GM20431 (cell line): ENCODE measurements around the gene SLC39A3.

ENCODE experiments used
- in situ Hi-C: fragments of 300-500 bp; cut with MseI, MboI; formaldehyde crosslinking; loops from one replicate; pipeline ENCODE4 v1.15.0; 2020; ENCODE audit warnings: low sequenced_read_pairs; ENCODE audit not compliant: unreplicated experiment

SLC39A3 gene

DNA sequence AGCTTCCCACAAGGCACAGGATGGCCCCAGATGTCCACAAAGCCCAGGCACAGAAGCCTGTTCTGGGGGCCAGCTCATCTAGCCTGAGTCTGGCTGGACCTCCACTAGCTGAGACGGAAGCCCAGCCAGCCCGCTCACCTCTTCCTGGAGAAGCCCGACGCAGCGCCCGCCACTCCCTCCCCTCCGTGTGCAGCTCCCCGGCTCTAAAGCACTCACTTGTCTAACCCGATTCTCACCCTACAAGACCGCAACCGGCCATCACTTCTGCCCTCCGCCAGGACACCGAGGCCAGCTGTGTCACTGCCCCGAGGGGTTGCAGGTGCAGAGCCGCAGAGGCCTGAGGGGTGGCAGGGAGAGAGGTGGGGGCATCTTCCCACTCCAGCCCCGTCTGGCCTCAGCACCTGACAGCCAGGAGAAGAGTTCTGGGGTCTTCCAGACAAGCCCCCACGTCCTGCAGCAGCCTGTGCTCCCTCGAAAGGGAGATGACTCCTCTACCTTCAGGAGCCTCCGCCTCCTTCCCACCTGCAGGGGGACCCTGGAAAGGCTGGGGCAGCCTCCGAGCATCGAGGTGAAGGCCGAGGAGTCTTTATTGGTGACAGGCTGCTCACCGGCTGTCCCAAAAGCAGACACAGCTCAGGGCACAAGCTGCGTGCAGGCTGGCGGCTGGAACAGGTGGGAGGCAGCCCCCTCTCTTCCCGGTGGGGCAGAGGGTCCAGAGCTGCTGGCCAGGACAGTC is 12.7 kb downstream of the SLC39A3 start:
- in situ Hi-C loops: no loop called here

DNA sequence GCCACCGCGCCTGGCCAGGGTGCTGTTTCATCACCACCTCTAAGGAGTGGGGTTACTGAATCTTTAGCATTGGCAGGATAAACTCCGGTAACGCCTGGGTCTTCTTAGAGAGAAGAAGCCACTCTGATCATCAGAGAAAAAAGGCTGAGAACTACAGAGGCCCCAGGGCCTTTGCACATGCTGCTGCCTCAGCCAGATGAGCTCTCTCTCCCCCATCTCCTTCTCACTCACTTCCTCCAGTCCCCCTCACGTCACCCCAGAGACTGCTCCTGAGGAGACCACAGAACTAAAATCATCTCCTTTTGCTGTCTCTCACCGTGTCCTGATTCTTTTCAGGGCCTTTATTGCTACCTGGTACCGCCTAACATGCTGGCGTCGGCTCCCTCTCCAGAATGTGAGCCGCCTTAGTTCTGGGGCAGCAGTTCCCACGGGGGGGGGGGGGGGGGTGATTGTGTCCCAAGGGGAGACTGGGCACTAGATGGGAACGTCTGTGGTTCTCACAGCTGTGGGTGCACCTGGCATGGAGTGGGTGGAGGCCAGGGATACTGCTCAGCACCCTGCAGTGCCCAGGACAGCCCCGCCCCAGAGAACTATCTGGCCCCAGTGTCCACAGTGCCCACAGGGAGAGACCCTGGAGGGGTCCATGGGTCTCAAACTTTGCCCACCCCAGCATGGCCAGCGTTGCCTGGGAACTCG is 13.5 kb downstream of the SLC39A3 start:
- in situ Hi-C loops: no loop called here

- in situ Hi-C loops: no loop called here
These were observed 15.7 kb downstream of the SLC39A3 start for GRCh38 chr19:2724148-2724557.

DNA sequence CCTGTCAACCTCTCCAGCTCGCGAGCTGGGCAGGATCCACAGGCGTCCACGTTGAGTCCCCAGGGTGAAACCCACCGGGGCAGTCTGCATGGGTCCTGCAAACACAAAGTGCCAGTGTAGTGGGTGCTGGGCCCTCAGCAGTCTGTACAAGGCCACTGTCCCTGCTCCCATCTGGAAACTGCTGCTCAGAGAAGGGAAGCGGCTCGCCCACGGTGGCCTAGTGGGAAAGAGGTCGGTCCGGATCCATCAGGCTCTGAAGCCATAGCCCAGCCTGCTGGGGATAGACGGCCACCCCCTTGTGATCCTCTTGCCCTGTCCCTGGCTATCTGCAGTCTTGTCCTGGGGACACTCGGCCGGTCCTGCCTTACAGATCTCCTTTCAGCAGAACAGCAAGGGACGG is 16.1 kb downstream of the SLC39A3 start:
- in situ Hi-C loops: no loop called here

DNA sequence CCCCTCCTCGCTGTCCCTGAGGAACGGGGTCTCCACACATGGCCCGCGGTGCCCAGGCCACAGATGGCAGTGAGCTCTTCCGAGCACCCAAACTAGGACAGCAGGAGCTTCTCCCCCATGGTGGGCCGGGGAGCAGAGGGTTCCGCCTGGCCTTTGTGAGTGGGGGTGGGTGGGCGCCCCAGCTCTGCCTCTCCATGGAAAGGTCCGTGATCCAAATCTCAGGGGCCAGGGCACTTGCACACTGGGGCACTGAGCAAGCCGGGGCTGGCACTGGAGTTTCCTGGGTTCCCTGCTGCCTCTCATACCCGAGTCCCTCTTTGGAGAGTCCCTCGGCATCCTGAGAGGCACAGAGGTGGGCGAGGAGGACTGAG is 16.5 kb downstream of the SLC39A3 start:
- in situ Hi-C loops: no loop called here

DNA sequence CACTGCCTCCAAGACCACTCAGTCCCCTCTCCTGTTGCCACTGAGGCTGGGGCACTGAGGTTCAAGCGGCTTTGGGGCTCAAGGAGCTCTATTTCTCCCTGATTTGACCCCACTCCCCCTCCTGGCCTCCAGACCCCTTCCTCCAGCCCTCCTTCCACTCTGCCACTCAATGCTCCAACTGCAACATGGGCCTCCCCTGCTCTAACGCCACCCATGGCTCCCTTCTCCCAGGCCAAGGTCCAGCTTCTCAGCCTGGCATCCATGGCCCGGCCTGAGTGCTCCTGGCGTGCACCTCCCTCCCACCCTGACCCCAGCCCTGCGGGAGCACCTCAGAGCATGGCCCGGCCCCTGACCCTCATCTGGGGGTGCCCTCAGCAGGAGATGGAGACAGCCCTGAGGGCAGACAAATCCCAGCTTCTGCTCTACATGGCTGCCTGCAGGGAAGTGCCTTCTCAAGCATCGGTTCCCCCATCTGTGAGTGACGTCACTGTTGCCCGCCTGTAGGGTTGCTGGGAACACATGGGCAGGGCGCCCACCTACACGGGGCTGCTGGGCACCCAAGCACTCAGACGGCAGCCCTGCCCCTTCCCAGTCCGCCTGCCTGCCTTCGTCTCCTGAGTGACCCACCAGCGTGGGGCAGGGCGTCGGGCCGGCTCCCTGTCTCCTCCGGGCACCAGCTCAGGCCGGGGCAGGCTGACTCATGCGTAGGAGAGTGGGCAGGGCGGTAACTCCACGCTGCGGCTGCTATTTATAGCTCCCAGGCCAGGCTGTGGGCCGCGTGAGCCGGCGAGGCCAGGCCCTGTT is 17.1 kb downstream of the SLC39A3 start:
- in situ Hi-C loops: no loop called here

DNA sequence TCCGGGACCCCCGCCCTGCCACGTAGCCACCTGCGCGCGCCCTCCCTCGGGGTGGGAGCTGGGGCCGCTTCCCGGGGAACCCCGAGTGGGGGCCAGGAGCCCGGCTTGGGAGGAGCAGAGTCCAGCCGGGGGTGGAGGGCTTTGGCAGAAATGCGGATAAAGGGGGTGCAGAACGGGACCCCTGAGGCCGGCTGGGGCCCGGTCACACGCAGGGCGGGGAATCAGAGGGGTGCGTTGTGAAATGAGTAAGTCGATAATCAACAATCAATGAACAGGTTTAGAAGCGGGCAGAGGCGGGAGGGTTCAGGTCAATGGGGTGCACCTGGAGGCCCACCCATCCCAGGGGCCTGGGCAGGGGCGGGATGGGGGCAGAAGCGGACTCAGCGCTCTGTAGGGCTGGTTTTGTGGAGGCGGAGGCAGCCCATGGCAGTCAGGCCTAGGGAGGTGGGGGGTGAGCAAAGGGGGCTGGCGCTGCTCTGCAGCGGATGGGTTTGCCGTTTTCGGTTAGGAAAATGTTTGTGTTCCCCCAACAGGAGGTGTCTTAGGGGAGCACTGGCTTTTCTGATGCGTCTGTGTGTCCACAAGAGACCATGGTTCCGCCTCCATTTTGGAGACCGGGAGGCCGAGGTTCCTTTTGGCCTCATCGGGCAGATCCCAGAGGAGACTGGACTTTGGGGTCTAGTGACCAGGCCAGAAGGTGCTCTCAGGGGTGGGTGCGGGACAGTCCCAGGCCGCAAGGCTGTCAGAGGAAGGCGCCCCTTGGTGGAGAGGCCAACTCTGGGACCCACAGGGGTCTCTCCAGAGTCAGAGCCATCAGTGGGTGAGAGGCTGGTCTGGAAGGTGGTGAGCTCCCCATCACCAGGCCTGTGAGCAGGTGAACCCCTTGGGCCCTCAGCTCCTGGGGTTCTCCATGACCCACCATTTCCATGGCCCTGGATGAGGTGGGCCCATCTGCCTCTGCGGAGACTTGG is 18.0 kb downstream of the SLC39A3 start:
- in situ Hi-C loops: no loop called here

DNA sequence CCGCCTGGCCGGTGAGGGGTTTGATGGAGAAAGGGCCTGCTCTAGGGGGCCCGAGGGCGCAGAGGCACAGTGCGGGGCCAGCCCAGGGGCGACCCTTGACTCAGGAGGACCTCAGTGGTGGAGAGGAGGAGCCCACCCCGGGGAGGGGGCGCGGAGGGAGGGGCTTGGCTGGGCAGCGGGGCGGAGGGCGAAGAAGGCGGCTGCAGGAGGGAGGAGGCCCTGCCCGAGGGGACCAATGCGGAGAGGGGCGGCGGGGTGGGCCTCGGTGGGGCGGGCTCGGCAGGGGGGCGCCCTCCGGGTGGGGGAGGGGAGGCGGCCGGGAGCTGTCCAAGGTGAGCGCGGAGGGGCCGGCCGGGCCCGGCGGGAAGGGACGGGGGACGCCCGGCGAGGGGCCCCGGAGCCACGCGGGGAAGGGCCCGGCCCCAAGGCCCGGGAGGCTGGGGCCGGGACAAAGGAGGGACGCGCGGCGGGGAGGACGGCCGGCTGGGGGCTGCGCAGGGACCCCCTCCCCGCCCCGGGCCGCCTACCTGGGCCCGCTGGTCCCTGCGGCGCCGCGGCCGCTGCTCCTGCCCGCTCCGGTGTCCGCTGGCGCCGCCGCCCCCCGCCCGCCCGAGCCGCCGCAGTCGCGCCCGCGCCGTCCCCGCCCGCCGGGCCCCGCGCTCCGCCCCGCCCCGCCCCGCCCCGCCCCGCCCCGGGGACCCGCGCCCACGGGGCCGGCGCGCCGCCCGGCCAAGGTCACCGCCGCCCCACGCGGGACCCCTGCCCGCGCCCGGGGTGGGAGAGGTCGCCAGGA is 18.8 kb downstream of the SLC39A3 start, which contains the start of gene DIRAS1:
DIRAS1 (minus strand) TSS at position 596 of the 793 bp plus-strand sequence. CDS start 3,566 bp downstream, outside the sequence.
- in situ Hi-C loops: no loop called here

DNA sequence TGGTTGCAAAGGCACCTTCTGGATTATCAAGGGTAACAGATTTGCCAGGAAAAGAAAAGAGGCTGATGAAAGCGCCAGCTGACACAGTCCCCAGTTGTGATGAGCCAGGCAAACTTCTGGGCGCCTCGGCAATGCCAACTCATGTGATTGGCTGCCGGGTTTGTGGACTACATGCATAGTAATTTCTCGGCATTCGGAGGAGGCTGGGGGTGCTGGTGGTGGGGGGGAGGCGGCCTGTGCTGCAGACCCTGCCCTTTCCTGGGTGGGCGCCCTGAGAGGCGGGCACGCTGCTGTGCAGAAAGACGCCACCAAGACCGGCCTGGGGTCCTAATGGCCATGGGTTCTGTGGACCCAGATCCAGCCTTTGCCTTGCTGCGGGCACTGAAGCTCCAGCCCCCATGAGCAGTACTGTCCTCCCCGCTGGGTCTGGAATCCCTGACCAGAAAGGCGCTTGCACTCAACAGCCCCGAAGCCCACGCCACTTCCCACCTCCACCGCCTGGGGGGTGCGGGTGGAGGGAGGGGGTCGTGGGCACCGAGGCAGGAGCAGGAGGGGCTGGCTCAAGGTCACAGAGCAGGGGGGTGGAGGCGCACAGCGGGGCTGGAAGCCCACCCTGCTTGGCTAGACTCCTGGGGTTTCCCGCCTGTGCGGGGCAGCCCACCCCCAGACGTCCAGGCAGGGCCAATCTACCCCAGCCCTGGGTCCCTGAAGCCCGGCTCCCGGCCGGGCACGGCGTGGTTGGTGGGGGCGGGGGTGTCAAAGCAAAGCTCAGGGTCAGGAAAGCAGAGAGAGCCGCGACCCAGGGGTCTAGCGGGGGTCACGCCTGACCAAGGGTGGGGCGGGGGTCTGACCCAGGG is 19.7 kb downstream of the SLC39A3 start:
- in situ Hi-C loops: no loop called here

- in situ Hi-C loops: no loop called here
These were observed 20.5 kb downstream of the SLC39A3 start for GRCh38 chr19:2719232-2719735.

GRCh38 chr19:2717638-2718541 is 21.9 kb downstream of the SLC39A3 start:
- in situ Hi-C loops: no loop called here

- in situ Hi-C loops: no loop called here
These were observed 22.8 kb downstream of the SLC39A3 start for GRCh38 chr19:2716722-2717637.

DNA sequence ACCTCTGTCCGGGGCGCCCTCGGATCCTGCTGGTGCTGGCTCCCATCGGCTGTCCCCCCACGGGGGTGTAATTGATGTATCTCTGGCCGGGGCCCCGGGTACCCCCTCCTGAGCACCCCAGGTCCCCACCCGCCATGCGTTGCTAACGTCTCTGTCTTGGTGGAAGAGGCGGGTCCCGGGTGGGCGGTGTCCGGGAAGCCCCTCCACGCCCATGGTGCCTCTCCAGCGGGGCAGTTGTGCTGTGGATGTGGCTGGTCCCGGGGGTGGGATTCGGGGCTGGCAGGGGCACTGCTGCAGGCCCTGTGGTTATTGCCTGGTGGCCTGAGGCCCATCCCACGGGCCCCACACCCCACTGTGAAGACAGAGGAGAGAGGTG is 23.6 kb downstream of the SLC39A3 start:
- in situ Hi-C loops: no loop called here

- in situ Hi-C loops: no loop called here
These were observed 24.1 kb downstream of the SLC39A3 start for GRCh38 chr19:2715470-2716274.
